BLaER1 (cell line): ENCODE data around the gene UBASH3A.

Experiments
- H3K27ac ChIP-seq: shearing (Covaris generic); formaldehyde crosslinking; 2 replicates; pipeline ENCODE4 v1.8.1; 2022
- H3K27me3 ChIP-seq: shearing (Covaris generic); formaldehyde crosslinking; 2 replicates; pipeline ENCODE4 v1.8.1; 2022
- H3K36me3 ChIP-seq: shearing (Covaris generic); formaldehyde crosslinking; 2 replicates; pipeline ENCODE4 v1.8.1; 2022
- H3K4me1 ChIP-seq: shearing (Covaris generic); formaldehyde crosslinking; 2 replicates; pipeline ENCODE4 v1.8.1; 2022
- H3K4me2 ChIP-seq: shearing (Covaris generic); formaldehyde crosslinking; 2 replicates; pipeline ENCODE4 v1.8.1; 2022
- H3K4me3 ChIP-seq: shearing (Covaris generic); formaldehyde crosslinking; 2 replicates; pipeline ENCODE4 v1.8.1; 2022
- H3K9ac ChIP-seq: shearing (Covaris generic); formaldehyde crosslinking; 2 replicates; pipeline ENCODE4 v1.8.1; 2022
- H3K9me3 ChIP-seq: shearing (Covaris generic); formaldehyde crosslinking; 2 replicates; pipeline ENCODE4 v1.8.1; 2022
- H4K20me1 ChIP-seq: shearing (Covaris generic); formaldehyde crosslinking; 2 replicates; pipeline ENCODE4 v1.8.1; 2022
- Cebpa-rat ChIP-seq: shearing (Covaris generic); IDR thresholded peaks from 2 replicates; pipeline ENCODE4 v1.8.1; 2022

Gene UBASH3A

DNA sequence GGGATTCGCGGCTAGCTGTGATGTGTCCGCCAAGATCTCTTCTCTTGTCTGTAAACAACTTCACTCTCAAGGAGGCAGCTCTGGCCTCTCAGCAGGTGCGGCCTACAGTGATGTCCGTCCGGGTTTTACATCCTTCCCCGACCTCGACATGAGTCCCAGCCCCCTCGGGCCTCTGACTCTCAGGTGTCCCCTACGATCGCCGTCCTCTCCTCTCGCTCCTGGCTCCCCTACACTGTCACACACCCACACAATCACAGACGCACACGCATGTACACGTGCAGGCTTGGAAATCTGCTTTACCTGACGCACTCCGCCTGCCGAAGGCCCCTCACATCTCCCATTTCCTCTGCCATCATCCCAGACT is 93.1 kb downstream of the UBASH3A start:
- H3K27me3 ChIP-seq: no peaks in the 10 kb centered on the region; the same call in 1 of the 2 replicates
- H3K4me3 ChIP-seq: peak overlapping the region; percentile 74
- peaks cover 19% of the 10 kb centered on the region for H3K4me1 ChIP-seq

More for the DNA sequence above, 93.1 kb downstream of the UBASH3A start:
- Histone ChIP-seq H3K36me3 (no peaks in the 10 kb centered on the region), H3K9me3 (no peaks in the 10 kb centered on the region), H3K4me2 (peak overlapping the region; percentile 98), H4K20me1 (no peaks in the 10 kb centered on the region), H3K9ac (peak overlapping the region; percentile 78), H3K27ac (peak overlapping the region; percentile 66; the same call in 1 of the 2 replicates)
- TF ChIP-seq Cebpa-rat: no peak
